DMS153 treated with DMSO at 0.1 percent for 48 hours (cell line): Measurements from ENCODE around the gene TBKBP1.
"Not testable (repeated sequence)": the region's sequence is repeated elsewhere in the genome, so short reads cannot be mapped to it uniquely, and the experiment has no call there.

Experiments used
- DNase-seq: peaks from one replicate; lab custom pipeline; 2025; ENCODE audit not compliant: unreplicated experiment; lab: John Stamatoyannopoulos, UW

TBKBP1 gene

DNA sequence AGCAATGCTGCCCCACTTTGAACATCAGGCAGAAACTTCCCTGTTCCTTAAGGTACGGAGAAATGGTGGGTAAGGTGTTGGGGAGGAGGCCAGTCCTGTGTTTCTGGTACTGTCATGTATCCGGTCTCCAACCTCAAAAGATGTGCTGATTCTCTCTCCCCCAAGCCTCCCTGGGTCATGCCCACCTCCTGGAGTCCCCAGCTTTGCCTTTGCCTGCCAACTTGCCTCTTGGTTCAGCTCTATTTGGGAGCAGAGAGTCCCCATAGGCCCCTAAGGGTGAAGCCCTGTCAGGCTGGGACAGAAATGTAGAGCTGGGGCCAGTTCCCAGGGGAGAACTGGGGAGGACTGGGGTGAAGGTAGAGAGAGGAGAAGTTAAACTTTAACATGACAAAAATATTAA lies 37.4 kb downstream of the TBKBP1 start:
- no peak for DNase-seq

DNA sequence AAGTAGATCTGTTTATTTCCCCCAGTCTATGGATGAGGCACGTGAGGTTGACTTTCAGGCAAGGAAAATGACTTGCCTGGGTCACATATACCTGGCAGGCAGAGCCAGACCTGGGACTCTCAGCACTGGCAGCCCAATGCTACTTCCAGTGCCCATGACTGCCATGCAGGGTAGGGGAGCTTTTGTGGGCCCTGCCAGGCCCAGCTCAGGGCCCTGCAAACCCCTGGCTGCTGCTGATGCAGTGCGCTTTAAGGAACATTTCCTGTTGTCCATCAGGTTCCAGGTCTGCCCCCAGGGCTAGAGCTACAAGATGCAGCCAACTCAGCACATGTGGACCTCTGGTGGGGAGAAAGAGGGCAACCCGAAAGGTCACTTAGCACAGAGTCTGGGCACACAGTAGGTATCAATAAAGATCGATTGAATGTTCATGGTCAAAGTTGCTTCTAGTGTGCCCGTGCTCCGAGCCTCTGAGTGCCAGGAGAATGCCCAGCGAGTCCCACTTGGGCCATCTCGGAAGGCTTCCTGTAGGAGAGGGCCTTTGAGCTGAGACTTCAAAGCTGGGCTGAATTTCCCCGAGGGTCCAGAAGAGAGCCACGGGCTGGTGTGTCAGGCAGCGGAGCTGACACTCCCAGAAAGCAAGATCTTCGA lies 38.6 kb downstream of the TBKBP1 start:
- DNase-seq, result no peak

DNA sequence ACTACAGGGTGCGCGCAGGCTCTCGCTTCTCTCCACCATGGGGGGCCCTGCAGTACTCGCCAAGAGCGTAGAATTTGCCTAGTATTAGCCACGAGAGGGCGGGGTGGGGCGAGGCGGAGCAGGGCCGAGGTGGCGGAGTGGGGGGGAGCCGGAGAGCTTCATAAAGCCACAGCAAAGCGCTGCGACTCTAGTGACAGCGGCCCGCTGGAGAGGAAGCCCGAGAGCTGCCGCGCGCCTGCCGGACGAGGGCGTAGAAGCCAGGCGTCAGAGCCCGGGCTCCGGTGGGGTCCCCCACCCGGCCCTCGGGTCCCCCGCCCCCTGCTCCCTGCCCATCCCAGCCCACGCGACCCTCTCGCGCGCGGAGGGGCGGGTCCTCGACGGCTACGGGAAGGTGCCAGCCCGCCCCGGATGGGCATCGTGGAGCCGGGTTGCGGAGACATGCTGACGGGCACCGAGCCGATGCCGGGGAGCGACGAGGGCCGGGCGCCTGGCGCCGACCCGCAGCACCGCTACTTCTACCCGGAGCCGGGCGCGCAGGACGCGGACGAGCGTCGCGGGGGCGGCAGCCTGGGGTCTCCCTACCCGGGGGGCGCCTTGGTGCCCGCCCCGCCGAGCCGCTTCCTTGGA lies 39.2 kb downstream of the TBKBP1 start, which contains the start of gene TBX21:
Gene TBX21, plus strand, starts transcription at position 190 of the 627 bp plus-strand sequence. Its CDS starts 219 bp downstream, at position 409.
- peak; percentile 28 for DNase-seq

DNA sequence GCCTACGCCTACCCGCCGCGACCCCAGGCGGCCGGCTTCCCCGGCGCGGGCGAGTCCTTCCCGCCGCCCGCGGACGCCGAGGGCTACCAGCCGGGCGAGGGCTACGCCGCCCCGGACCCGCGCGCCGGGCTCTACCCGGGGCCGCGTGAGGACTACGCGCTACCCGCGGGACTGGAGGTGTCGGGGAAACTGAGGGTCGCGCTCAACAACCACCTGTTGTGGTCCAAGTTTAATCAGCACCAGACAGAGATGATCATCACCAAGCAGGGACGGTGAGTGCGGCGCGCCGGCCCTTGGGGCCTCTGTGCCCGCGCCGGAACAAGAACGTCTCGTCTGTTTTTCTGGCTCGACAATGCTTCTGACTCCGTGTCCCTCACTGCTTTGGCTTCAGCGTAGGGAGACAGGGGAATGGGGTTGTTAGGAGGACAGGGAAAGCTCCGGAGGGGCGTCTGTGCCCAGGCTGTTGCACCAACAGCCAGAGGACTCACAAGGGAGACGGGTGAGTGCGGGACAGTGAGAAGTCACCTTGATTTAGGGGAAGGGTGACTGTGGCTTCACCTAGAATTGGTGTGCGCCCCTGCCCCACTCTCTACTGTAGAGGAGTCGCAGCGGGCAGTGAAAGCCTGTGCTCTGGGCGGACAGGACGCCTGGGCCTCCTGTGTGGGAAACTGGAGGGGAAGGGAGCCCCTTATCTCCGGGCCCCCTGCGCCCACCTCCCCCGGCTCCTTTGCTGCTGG lies 39.9 kb downstream of the TBKBP1 start:
- no peak for DNase-seq

DNA sequence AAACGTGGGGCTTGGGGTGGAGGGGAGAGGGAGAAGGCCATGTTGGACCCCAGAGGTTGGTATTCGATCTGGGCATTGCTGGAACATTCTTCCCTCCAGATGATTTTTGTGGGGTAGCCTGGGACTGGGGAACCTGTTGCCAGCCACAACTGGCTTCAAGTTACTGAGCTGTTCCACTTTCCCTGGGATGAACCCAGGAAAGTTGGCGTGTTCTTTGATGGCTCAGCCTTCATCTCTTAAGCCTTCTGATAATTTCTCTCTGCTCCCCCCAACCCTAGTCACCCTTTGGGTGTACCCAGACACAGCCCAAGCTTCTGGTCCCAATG lies 41.1 kb downstream of the TBKBP1 start:
- no peak for DNase-seq

DNA sequence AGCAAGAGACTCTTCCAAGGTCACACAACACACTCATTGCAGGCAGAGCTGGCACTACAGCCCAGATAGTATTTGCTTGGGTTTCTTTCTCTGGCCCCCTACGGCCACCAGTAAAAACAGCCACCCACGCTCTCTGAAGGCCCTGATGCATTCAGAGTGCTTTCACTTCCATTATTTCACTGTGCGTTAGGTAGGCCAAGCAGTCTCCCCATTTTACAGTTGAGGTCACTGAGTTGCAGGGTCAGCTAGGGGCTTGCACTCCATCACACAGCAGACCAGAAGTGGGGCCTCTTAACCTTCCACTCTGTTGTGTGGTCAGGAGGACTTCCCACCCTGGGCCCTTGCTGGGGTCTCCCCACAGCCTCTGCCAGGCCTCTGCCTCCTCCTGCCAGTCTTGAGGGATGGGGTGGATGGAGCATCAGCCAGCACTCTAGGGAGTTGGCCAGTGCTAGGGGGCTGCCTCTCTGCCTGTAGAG lies 41.6 kb downstream of the TBKBP1 start:
- no peak for DNase-seq

DNA sequence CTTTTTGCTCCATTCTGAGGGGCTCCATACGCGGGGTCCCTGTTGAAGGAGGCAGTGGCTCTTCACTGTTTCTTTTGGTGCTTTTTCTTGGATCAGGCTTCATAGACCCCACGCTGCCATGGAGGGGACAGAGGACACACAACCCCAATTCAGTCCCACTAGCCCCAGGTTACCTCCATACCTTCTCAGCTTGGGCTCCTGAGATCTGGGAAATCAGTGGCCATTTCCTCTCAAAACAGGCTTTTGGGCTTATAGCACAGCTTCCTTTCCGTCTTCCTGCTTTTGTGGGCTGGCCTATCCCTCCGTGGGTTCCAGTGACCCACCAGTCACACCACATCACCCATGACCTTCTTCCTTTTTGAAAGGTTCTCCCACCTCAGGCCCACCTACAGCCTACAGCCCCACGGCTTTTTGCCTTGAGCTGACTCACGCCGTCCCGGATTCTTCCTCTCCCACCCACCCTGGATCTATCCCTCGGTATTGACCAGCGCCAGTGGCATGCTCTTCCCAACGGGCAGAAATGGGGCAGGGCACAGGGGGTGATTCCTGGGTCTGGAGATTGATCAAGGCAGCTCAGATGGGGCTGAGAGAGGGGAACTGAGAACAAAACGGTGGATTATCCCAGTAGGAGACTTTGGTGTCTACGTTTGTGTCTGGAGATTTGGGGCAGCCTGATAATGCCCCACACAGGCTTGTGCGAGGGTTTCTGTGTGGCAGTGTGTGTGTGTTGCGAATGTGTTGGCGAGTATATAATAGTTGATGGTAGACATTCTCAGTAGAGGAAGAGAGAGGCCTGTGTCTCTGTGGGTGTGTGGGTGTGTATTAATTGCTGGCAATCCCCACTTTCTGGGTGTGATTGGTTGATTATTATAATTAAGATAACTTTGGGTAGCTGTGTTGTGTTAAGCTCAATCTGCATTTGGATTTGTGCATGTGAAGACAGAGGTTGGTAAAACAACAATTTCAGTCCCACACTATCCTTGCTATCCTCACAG lies 42.8 kb downstream of the TBKBP1 start:
- DNase-seq, result no peak

DNA sequence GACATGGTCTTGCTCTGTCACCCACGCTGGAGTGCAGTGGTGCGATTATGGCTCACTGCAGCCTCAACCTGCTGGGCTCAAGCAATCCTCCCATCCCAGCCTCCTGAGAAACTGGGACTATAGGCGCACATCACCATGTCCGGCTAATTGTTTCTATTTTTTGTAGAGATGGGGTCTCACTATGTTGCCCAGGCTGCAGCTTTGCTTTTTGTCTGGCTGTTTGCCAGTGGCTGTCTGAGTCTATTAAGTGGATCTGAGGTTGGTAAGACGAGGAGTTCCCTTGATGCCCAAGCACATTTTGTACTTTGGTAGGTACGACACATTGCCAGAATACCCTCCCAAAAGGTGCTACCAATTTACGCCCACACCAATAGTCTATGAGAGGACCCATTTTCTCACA lies 44.2 kb downstream of the TBKBP1 start:
- no peak for DNase-seq

DNA sequence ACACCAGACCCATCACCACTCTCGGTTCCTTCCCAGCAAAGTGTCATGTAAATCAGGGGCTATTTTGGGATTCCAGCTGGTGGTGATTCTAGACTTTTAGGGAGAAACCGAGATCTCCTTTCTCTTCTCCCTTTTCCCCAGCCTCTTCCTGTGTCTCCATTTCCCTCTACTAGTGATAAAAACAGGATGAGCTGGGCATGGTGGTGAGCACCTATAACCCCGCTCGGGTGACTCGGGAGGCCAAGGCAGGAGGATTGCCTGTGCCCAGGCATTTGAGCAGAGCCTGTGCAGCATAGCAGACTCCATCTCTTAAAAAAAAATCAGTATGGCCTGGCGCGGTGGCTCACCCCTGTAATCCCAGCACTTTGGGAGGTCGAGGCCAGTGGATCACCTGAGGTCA lies 45.2 kb downstream of the TBKBP1 start:
- DNase-seq, result no peak

DNA sequence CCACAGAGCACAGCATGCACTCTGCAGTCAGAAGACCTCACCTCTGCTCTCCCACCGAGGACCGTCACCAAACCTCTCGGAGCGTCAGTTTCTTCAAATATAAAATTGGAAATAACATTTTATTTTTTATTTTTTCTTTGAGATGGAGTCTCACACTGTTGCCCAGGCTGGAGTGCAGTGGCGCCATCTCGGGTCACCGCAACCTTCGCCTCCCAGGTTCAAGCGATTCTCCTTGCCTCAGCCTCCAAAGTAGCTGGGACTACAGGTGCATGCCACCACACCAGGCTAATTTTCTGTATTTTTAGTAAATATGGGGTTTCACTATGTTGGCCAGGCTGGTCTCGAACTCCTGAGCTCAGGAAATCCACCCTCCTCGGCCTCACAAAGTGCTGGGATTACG lies 46.0 kb downstream of the TBKBP1 start:
- DNase-seq, result not testable (repeated sequence)

DNA sequence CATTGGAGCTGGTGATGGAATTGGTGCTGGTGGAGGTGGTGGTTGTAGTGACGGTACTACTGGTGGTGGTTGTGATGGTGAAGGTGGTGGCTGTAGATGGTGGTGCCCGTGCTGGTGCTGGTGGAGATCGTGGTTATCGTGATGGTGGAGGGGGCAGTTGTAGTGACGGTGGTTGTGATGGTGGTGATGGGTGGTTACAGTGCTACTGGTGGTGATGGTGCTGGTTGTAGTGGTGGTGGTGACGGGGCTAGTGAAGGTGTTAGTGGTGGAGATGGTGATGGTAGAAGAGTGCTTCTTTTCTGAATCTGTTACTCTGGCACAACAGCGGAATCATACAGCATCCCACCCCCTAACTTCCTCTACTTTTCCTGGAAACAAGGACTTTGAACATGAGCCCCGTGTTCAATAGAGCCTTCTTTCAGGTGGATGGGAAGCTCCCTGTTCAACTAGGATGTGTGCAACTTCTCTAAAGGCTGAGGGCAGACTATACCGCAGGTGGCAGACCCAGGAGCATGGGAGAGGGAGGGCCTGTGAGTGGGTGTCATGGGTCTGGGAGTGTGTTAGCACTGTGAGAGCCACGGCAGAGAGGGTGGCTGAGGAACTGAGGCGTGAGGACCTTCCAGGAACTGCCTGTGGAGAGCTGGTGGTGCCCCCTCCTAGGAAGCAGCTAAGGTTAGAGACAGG lies 47.3 kb downstream of the TBKBP1 start:
- DNase-seq, result no peak

DNA sequence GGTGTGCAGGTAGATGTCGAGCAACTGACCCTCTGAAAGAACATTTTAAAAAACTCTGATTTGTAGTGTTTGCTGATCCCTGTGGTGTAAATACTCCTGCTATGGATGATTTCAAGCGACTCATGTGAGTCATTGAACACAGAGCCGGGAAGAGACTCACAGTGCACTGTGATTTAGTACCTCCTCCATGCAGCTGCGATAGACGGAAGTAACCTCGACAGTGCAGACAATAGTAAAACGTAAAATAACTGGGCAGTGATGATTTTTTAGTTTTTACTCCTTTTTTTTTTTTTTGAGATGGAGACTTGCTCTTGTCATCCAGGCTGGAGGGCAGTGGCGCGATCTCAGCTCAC lies 47.8 kb downstream of the TBKBP1 start:
- DNase-seq, result no peak

DNA sequence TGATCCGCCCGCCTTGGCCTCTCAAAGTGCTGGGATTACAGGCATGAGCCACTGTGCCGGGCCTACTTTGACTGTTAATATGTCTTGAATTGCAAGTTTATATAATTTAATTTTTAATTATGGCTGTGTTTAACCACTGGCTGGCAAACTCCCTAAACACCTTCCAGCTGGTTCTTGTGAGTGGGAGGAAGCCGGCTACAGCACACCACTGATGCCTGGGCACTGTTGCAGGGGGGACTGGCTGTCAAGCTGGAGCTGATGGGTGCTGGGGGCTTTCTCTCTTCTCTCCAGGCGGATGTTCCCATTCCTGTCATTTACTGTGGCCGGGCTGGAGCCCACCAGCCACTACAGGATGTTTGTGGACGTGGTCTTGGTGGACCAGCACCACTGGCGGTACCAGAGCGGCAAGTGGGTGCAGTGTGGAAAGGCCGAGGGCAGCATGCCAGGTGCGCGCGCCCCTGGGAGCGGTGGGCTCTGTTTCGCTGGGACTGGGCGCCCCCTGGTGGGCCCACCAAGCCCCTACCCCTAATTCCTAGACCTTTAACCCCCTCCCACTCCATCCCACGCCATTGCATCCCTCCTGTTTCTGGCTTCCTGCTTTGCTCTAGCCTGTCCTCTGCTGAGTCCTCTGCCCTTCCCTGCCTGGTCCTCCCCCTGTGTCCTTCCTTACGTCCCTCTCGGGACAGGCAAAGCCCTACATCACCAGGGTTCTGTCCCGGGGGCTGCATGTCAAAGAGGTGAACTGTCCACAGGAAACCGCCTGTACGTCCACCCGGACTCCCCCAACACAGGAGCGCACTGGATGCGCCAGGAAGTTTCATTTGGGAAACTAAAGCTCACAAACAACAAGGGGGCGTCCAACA lies 48.6 kb downstream of the TBKBP1 start:
- DNase-seq, result no peak

DNA sequence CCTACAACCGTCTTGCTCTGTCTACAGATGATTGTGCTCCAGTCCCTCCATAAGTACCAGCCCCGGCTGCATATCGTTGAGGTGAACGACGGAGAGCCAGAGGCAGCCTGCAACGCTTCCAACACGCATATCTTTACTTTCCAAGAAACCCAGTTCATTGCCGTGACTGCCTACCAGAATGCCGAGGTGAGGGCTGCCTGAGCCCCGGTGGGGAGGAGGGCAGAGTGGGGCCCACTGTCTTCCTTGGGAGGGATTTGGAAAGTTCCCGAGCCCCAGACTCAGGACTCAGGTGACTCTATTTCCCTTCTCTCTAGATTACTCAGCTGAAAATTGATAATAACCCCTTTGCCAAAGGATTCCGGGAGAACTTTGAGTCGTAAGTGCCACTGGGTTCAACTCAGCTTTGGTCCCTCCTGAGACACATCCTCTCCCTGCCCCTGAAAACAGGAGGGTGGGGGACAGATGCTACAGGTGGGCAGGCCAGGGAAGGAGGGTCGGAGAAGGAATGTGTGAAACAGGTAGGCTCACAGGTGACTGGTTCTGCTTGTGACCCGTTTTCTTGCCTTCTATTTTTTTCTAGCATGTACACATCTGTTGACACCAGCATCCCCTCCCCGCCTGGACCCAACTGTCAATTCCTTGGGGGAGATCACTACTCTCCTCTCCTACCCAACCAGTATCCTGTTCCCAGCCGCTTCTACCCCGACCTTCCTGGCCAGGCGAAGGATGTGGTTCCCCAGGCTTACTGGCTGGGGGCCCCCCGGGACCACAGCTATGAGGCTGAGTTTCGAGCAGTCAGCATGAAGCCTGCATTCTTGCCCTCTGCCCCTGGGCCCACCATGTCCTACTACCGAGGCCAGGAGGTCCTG lies 50.4 kb downstream of the TBKBP1 start:
- no peak for DNase-seq

DNA sequence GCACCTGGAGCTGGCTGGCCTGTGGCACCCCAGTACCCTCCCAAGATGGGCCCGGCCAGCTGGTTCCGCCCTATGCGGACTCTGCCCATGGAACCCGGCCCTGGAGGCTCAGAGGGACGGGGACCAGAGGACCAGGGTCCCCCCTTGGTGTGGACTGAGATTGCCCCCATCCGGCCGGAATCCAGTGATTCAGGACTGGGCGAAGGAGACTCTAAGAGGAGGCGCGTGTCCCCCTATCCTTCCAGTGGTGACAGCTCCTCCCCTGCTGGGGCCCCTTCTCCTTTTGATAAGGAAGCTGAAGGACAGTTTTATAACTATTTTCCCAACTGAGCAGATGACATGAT lies 51.0 kb downstream of the TBKBP1 start:
- no peak for DNase-seq

DNA sequence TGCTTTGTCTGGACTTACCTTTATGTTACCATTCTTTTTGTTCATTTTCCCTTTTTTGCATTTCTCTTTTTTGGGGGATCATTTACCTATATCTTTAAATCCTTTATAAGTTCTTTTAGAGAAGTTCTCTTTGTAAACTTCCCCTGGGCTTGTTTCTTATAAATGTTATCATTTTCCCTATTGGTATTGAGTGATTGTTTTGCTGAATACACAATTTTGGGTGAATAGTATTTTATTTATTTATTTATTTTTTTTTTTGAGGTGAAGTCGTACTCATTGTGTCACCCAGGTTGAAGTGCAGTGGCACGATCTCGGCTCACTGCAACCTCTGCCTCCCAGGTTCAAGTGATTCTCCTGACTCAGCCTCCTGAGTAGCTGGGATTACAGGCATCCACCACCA lies 57.5 kb downstream of the TBKBP1 start:
- DNase-seq, result no peak

DNA sequence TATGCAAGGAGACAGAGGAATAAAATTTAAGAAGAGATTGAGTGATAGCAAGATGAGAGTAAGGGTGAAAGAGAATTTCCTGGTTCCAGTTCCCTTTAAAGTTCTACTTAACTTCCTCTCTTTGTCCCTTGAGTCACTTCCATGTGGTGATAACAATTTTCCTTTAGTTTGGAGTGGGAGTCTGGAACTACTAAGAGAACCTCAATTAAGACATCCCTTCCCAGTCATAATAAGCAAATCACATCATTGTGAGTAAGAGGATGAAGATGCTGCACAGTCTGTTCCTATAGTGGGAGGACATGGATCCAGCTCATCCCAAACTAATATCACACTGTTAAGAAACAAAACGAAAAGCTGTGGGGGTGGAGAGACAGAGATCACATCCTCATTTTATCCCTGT lies 63.4 kb downstream of the TBKBP1 start:
- no peak for DNase-seq

DNA sequence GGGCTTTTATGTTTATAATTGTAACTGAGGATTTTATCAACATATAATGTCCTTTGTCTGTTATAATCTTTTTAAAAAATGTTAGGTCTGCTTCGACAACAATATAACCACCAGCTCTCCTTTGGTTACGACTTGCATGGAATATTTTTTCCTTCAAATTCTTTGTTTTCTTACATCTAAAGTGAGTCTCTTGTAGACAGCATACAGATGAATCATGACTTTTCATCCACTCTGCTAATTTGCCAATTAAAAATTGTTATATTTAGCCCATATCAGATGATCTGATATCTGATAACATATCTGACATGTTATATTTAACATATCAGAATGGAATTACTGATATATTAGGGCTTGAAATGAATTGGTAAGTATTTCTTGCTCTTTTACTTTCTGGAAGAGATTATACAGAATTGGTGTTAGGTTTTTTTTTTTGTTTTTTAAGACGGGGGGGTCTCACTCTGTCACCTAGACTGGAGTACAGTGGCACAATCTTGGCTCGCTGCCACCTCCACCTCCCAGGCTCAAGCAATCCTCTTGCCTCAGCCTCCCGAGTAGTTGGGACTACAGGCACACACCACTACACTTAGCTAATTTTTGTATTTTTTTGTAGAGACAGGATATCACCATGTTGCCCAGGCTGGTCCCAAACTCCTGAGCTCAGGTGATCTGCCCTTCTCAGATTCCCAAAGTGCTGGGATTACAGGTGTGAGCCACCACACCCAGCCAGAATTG lies 66.6 kb downstream of the TBKBP1 start:
- DNase-seq, result no peak
